HG03571 (cell line): ENCODE measurements around the gene FAM174C.
"Not testable (repeated sequence)": the region's sequence is repeated elsewhere in the genome, so short reads cannot be mapped to it uniquely, and the experiment has no call there.

Experiments used
- ATAC-seq: cut with Tn5 transposase; IDR thresholded peaks from one replicate; pipeline ENCODE4 v1.9.1; 2021; ENCODE audit not compliant: unreplicated experiment

The FAM174C gene

GRCh38 chr19:1296575-1297271, 21.4 kb downstream of the FAM174C start:
- ATAC-seq: no peak

GRCh38 chr19:1298235-1298634, 22.9 kb downstream of the FAM174C start:
- no peak for ATAC-seq

GRCh38 chr19:1299801-1300200, 24.5 kb downstream of the FAM174C start:
- no peak for ATAC-seq

- ATAC-seq: no peak
Observed at GRCh38 chr19:1300744-1301490, 25.6 kb downstream of the FAM174C start.

- ATAC-seq: no peak
Observed at GRCh38 chr19:1302533-1303239, 27.4 kb downstream of the FAM174C start.

- no peak for ATAC-seq
Observed at GRCh38 chr19:1304197-1304924, 29.0 kb downstream of the FAM174C start.

GRCh38 chr19:1305354-1305753, 30.0 kb downstream of the FAM174C start:
- ATAC-seq: not testable (repeated sequence)

GRCh38 chr19:1307320-1307719, 32.0 kb downstream of the FAM174C start:
- ATAC-seq: no peak

- ATAC-seq: no peak
Observed at GRCh38 chr19:1307755-1308303, 32.5 kb downstream of the FAM174C start.

GRCh38 chr19:1308718-1309117, 33.4 kb downstream of the FAM174C start:
- ATAC-seq: no peak

- no peak for ATAC-seq
Observed at GRCh38 chr19:1309977-1310852, 34.9 kb downstream of the FAM174C start.

- ATAC-seq: no peak
Observed at GRCh38 chr19:1310853-1311180, 35.5 kb downstream of the FAM174C start.

- no peak for ATAC-seq
Observed at GRCh38 chr19:1311543-1312091, 36.3 kb downstream of the FAM174C start.

- no peak for ATAC-seq
Observed at GRCh38 chr19:1312767-1313694, 37.7 kb downstream of the FAM174C start.

GRCh38 chr19:1313695-1314613, 38.6 kb downstream of the FAM174C start:
- ATAC-seq: no peak

- no peak for ATAC-seq
Observed at GRCh38 chr19:1315470-1316166, 40.3 kb downstream of the FAM174C start.

- no peak for ATAC-seq
Observed at GRCh38 chr19:1316466-1316865, 41.1 kb downstream of the FAM174C start.
